GM12875 (cell line): ENCODE measurements around the gene INTS15.
A peak's percentile ranks its signal among the peaks of the same experiment; 100 is the strongest.

Source experiments
- H3K4me3 ChIP-seq: one replicate; pipeline ENCODE4 v1.5.1; 2011; ENCODE audit warnings: low read depth, low read length, control low read depth
- TF ChIP-seq, protein P1 (sequence below): IDR thresholded peaks from 2 replicates; pipeline ENCODE4 v1.5.1; 2011; ENCODE audit warnings: low read depth, mild to moderate bottlenecking, control low read depth, inconsistent platforms, low read length, moderate library complexity, borderline replicate concordance; ENCODE audit not compliant: insufficient read depth

The INTS15 gene

DNA sequence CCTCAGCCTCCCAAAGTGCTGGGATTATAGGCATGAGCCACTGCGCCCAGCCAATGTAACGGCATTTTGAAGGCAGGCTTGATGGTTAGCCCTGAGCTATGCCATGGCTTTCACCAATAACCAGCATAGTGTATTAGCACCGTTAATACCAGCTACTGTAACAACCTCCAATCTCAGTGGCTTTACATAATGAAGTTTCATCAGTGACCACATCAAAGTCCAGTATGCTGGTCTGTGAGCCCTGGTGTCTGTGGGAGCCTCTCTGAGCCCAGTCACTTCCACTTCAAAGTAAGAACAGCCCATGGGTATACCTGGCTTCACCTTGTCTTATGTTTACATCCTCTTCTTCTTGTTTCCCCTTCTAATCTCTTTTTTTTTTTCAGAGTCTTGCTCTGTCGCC is 24.2 kb upstream of the INTS15 start:
- TF ChIP-seq, protein P1, sequence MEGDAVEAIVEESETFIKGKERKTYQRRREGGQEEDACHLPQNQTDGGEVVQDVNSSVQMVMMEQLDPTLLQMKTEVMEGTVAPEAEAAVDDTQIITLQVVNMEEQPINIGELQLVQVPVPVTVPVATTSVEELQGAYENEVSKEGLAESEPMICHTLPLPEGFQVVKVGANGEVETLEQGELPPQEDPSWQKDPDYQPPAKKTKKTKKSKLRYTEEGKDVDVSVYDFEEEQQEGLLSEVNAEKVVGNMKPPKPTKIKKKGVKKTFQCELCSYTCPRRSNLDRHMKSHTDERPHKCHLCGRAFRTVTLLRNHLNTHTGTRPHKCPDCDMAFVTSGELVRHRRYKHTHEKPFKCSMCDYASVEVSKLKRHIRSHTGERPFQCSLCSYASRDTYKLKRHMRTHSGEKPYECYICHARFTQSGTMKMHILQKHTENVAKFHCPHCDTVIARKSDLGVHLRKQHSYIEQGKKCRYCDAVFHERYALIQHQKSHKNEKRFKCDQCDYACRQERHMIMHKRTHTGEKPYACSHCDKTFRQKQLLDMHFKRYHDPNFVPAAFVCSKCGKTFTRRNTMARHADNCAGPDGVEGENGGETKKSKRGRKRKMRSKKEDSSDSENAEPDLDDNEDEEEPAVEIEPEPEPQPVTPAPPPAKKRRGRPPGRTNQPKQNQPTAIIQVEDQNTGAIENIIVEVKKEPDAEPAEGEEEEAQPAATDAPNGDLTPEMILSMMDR, result no peak
- H3K4me3 ChIP-seq, result no peak overlapping the region

- TF ChIP-seq, protein P1, result no peak
- no peak overlapping the region for H3K4me3 ChIP-seq
Observed at GRCh38 chr7:6567886-6568285, 21.9 kb upstream of the INTS15 start.

- TF ChIP-seq, protein P1, result no peak
- H3K4me3 ChIP-seq, result no peak overlapping the region
Observed at GRCh38 chr7:6571160-6571779, 18.6 kb upstream of the INTS15 start.

DNA sequence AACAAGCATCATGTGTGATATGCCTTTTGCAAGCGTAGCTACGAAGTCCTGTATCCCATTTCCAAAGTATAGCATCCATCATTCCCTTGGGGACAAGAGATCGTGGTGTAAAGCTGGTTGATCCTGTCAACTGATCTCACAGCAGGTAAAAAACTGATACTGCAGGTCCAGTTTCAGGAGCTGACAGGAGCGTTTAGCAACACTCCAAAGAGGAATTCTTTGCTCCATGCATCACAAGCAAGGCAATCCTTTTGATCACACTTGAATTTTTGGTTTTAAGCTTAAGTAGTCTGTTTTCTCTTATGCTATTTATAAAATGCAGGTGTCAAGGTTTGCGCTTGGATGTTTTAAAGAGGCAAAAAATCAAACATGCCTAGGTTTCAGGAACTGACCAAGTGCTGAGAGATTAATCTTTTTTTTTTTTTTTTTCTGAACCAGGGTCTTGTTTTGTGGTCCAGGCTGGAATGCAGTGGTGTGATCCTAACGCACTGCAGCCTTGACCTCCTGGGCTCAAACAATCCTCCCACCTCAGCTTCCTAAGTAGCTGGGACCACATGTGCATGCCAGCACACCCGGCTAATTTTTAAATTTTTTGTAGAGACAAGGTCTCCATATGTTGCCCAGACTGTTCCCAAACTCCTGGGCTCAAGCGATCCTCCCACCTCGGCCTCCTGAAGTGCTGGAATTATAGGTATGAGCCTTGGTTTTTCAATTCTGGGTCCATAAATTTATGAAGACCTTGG is 14.4 kb upstream of the INTS15 start:
- no peak overlapping the region for H3K4me3 ChIP-seq

GRCh38 chr7:6576024-6576866 is 13.6 kb upstream of the INTS15 start:
- peak overlapping the region; percentile 33 for H3K4me3 ChIP-seq
- TF ChIP-seq, protein P1, result 0 out of 2 replicates have a peak, but pooled peaks have one; percentile 7

More for the DNA sequence above, 14.4 kb upstream of the INTS15 start:
- TF ChIP-seq, protein P1, result no peak

DNA sequence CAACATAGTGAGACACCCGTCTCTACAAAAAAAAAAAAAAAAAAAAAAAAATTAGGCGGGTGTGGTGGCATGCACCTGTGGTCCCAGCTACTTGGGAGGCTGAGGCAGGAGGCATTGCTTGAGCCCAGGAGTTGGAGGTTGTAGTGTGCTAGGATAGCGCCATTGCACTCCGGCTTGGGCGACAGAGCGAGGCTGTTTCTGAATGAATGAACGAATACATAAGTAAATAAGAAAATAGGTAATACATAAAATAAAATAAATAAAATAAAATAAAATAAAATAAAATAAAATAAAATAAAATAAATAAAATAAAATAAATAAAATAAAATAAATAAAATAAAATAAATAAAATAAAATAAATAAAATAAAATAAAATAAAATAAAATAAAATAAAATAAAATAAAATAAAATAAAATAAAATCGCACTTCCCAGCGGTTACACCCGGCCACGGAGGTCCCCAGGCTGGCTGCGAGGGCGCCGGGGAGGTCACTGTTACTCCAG is 12.9 kb upstream of the INTS15 start:
- peak overlapping the region; percentile 68 for H3K4me3 ChIP-seq
